ENCODE measurements around the gene TICAM2.
A peak's percentile ranks its signal among the peaks of the same experiment; 100 is the strongest.

TICAM2 gene

GRCh38 chr5:115629903-115630302 lies 27.6 kb upstream of the TICAM2 start:
- Histone ChIP-seq H3K36me3 (ENCODE audit: control insufficient read depth, low read depth, low read length) (no peaks in the 10 kb centered on the region), H3K9me3 (ENCODE audit: control insufficient read depth, low read depth, low read length) (no peaks in the 10 kb centered on the region)

GRCh38 chr5:115627295-115627865 lies 25.1 kb upstream of the TICAM2 start:
- no peak overlapping the region for H3K9ac ChIP-seq (ENCODE audit: low read length)

More at GRCh38 chr5:115629903-115630302, 27.6 kb upstream of the TICAM2 start:
- no peak overlapping the region for H3K27ac ChIP-seq (ENCODE audit: low read length)
- H3K27me3 ChIP-seq (ENCODE audit: control insufficient read depth, insufficient read depth, low read length): no peaks in the 10 kb centered on the region
- peaks cover 11% of the 10 kb centered on the region for H3K4me1 ChIP-seq (ENCODE audit: control insufficient read depth, low read depth, low read length)
- no peak overlapping the region for H3K9ac ChIP-seq (ENCODE audit: low read length)
- H3K4me3 ChIP-seq (ENCODE audit: low read length): no peak overlapping the region

GRCh38 chr5:115626445-115626823 lies 24.2 kb upstream of the TICAM2 start:
- peak overlapping the region; percentile 79 for H3K4me3 ChIP-seq (ENCODE audit: low read length)
- peaks cover 5% of the 10 kb centered on the region for H3K36me3 ChIP-seq (ENCODE audit: control insufficient read depth, low read depth, low read length)
- peak overlapping the region; percentile 77 for H3K9ac ChIP-seq (ENCODE audit: low read length)
- H3K27me3 ChIP-seq (ENCODE audit: control insufficient read depth, insufficient read depth, low read length): no peaks in the 10 kb centered on the region
- no peaks in the 10 kb centered on the region for H3K9me3 ChIP-seq (ENCODE audit: control insufficient read depth, low read depth, low read length)
- H3K4me1 ChIP-seq (ENCODE audit: control insufficient read depth, low read depth, low read length): peaks cover 11% of the 10 kb centered on the region
- no peak overlapping the region for H3K27ac ChIP-seq (ENCODE audit: low read length)

More at GRCh38 chr5:115627295-115627865, 25.1 kb upstream of the TICAM2 start:
- Histone ChIP-seq H3K27ac (ENCODE audit: low read length) (no peak overlapping the region), H3K4me1 (ENCODE audit: control insufficient read depth, low read depth, low read length) (peaks cover 15% of the 10 kb centered on the region), H3K27me3 (ENCODE audit: control insufficient read depth, insufficient read depth, low read length) (no peaks in the 10 kb centered on the region), H3K36me3 (ENCODE audit: control insufficient read depth, low read depth, low read length) (peaks cover under 1% of the 10 kb centered on the region), H3K4me3 (ENCODE audit: low read length) (peak overlapping the region; percentile 79), H3K9me3 (ENCODE audit: control insufficient read depth, low read depth, low read length) (no peaks in the 10 kb centered on the region)

GRCh38 chr5:115625579-115626444 lies 23.5 kb upstream of the TICAM2 start, which contains the start of gene TMED7:
Gene TMED7 (minus strand): TSS chr5:115626036. CDS start chr5:115625792, 244 bp downstream.
- H3K36me3 ChIP-seq (ENCODE audit: control insufficient read depth, low read depth, low read length): peaks cover 5% of the 10 kb centered on the region
- H3K9me3 ChIP-seq (ENCODE audit: control insufficient read depth, low read depth, low read length): no peaks in the 10 kb centered on the region
- H3K4me1 ChIP-seq (ENCODE audit: control insufficient read depth, low read depth, low read length): peaks cover 11% of the 10 kb centered on the region
- peak within 1 kb of the TSS; percentile 77 for H3K9ac ChIP-seq (ENCODE audit: low read length)
- H3K27me3 ChIP-seq (ENCODE audit: control insufficient read depth, insufficient read depth, low read length): no peaks in the 10 kb centered on the region
- peak within 1 kb of the TSS; percentile 79 for H3K4me3 ChIP-seq (ENCODE audit: low read length)
- H3K27ac ChIP-seq (ENCODE audit: low read length): peak within 1 kb of the TSS; percentile 66

- Histone ChIP-seq H3K4me1 (ENCODE audit: control insufficient read depth, low read depth, low read length) (peaks cover 11% of the 10 kb centered on the region), H3K4me3 (ENCODE audit: low read length) (peak overlapping the region; percentile 79), H3K27ac (ENCODE audit: low read length) (no peak overlapping the region), H3K36me3 (ENCODE audit: control insufficient read depth, low read depth, low read length) (peaks cover 11% of the 10 kb centered on the region), H3K27me3 (ENCODE audit: control insufficient read depth, insufficient read depth, low read length) (no peaks in the 10 kb centered on the region), H3K9me3 (ENCODE audit: control insufficient read depth, low read depth, low read length) (no peaks in the 10 kb centered on the region), H3K9ac (ENCODE audit: low read length) (peak overlapping the region; percentile 77)
Measured at GRCh38 chr5:115624994-115625393, 22.7 kb upstream of the TICAM2 start.

- Histone ChIP-seq H3K4me1 (ENCODE audit: control insufficient read depth, low read depth, low read length) (peaks cover 11% of the 10 kb centered on the region), H3K9ac (ENCODE audit: low read length) (no peak overlapping the region), H3K9me3 (ENCODE audit: control insufficient read depth, low read depth, low read length) (no peaks in the 10 kb centered on the region), H3K4me3 (ENCODE audit: low read length) (peak overlapping the region; percentile 79), H3K27ac (ENCODE audit: low read length) (no peak overlapping the region), H3K27me3 (ENCODE audit: control insufficient read depth, insufficient read depth, low read length) (no peaks in the 10 kb centered on the region), H3K36me3 (ENCODE audit: control insufficient read depth, low read depth, low read length) (peaks cover 25% of the 10 kb centered on the region)
Measured at GRCh38 chr5:115623658-115624057, 21.4 kb upstream of the TICAM2 start.

- Histone ChIP-seq H3K36me3 (ENCODE audit: control insufficient read depth, low read depth, low read length) (peaks cover 37% of the 10 kb centered on the region), H3K9ac (ENCODE audit: low read length) (no peak overlapping the region), H3K27me3 (ENCODE audit: control insufficient read depth, insufficient read depth, low read length) (no peaks in the 10 kb centered on the region), H3K4me1 (ENCODE audit: control insufficient read depth, low read depth, low read length) (peaks cover 11% of the 10 kb centered on the region), H3K27ac (ENCODE audit: low read length) (no peak overlapping the region), H3K9me3 (ENCODE audit: control insufficient read depth, low read depth, low read length) (no peaks in the 10 kb centered on the region), H3K4me3 (ENCODE audit: low read length) (no peak overlapping the region)
Measured at GRCh38 chr5:115621365-115621900, 19.2 kb upstream of the TICAM2 start.

- H3K36me3 ChIP-seq (ENCODE audit: control insufficient read depth, low read depth, low read length): peaks cover 57% of the 10 kb centered on the region
Measured at GRCh38 chr5:115616892-115617291, 14.6 kb upstream of the TICAM2 start.

GRCh38 chr5:115616472-115616871 lies 14.2 kb upstream of the TICAM2 start:
- H3K27ac ChIP-seq (ENCODE audit: low read length): no peak overlapping the region
- no peak overlapping the region for H3K9ac ChIP-seq (ENCODE audit: low read length)
- no peaks in the 10 kb centered on the region for H3K9me3 ChIP-seq (ENCODE audit: control insufficient read depth, low read depth, low read length)
- no peaks in the 10 kb centered on the region for H3K27me3 ChIP-seq (ENCODE audit: control insufficient read depth, insufficient read depth, low read length)
- H3K4me1 ChIP-seq (ENCODE audit: control insufficient read depth, low read depth, low read length): no peaks in the 10 kb centered on the region
- peaks cover 57% of the 10 kb centered on the region for H3K36me3 ChIP-seq (ENCODE audit: control insufficient read depth, low read depth, low read length)
- no peak overlapping the region for H3K4me3 ChIP-seq (ENCODE audit: low read length)

More at GRCh38 chr5:115616892-115617291, 14.6 kb upstream of the TICAM2 start:
- Histone ChIP-seq H3K9ac (ENCODE audit: low read length) (no peak overlapping the region), H3K27ac (ENCODE audit: low read length) (no peak overlapping the region), H3K4me1 (ENCODE audit: control insufficient read depth, low read depth, low read length) (no peaks in the 10 kb centered on the region), H3K4me3 (ENCODE audit: low read length) (no peak overlapping the region), H3K9me3 (ENCODE audit: control insufficient read depth, low read depth, low read length) (no peaks in the 10 kb centered on the region), H3K27me3 (ENCODE audit: control insufficient read depth, insufficient read depth, low read length) (no peaks in the 10 kb centered on the region)

- Histone ChIP-seq H3K9ac (ENCODE audit: low read length) (no peak overlapping the region), H3K27me3 (ENCODE audit: control insufficient read depth, insufficient read depth, low read length) (no peaks in the 10 kb centered on the region), H3K36me3 (ENCODE audit: control insufficient read depth, low read depth, low read length) (peaks cover 26% of the 10 kb centered on the region), H3K27ac (ENCODE audit: low read length) (no peak overlapping the region), H3K9me3 (ENCODE audit: control insufficient read depth, low read depth, low read length) (no peaks in the 10 kb centered on the region), H3K4me3 (ENCODE audit: low read length) (no peak overlapping the region), H3K4me1 (ENCODE audit: control insufficient read depth, low read depth, low read length) (peaks cover 7% of the 10 kb centered on the region)
Measured at GRCh38 chr5:115611873-115612272, 9.6 kb upstream of the TICAM2 start.

- no peaks in the 10 kb centered on the region for H3K27me3 ChIP-seq (ENCODE audit: control insufficient read depth, insufficient read depth, low read length)
- H3K9me3 ChIP-seq (ENCODE audit: control insufficient read depth, low read depth, low read length): no peaks in the 10 kb centered on the region
- H3K4me1 ChIP-seq (ENCODE audit: control insufficient read depth, low read depth, low read length): peaks cover 7% of the 10 kb centered on the region
- H3K4me3 ChIP-seq (ENCODE audit: low read length): no peak overlapping the region
- no peaks in the 10 kb centered on the region for H3K36me3 ChIP-seq (ENCODE audit: control insufficient read depth, low read depth, low read length)
- H3K9ac ChIP-seq (ENCODE audit: low read length): no peak overlapping the region
- H3K27ac ChIP-seq (ENCODE audit: low read length): no peak overlapping the region
Measured at GRCh38 chr5:115607935-115608334, 5.7 kb upstream of the TICAM2 start.
